HG02642 (cell line): ENCODE results near the gene SYT5.
A peak's percentile ranks its signal among the peaks of the same experiment; 100 is the strongest.
"Not testable (repeated sequence)": the region's sequence is repeated elsewhere in the genome, so short reads cannot be mapped to it uniquely, and the experiment has no call there.

Experiments used
- ATAC-seq: cut with Tn5 transposase; IDR thresholded peaks from one replicate; pipeline ENCODE4 v1.9.1; 2021; ENCODE audit warnings: mild to moderate bottlenecking; ENCODE audit not compliant: unreplicated experiment, poor library complexity

Gene SYT5

GRCh38 chr19:55172741-55173140 is 7.3 kb downstream of the SYT5 start:
- ATAC-seq: no peak

GRCh38 chr19:55172318-55172717 is 7.8 kb downstream of the SYT5 start:
- not testable (repeated sequence) for ATAC-seq

- no peak for ATAC-seq
These were observed 8.6 kb downstream of the SYT5 start for GRCh38 chr19:55171440-55171839.

- no peak for ATAC-seq
These were observed 11.0 kb downstream of the SYT5 start for GRCh38 chr19:55169136-55169535.

- peak; percentile 82 for ATAC-seq
These were observed 13.4 kb downstream of the SYT5 start, which contains the start of gene DNAAF3 for GRCh38 chr19:55166530-55167268. TSS of gene DNAAF3 (minus strand) at chr19:55166613. CDS start at chr19:55166413, 200 bp downstream.

- peak; percentile 17 for ATAC-seq
These were observed 14.0 kb downstream of the SYT5 start for GRCh38 chr19:55165952-55166529.

- no peak for ATAC-seq
These were observed 18.3 kb downstream of the SYT5 start for GRCh38 chr19:55161571-55162322.

GRCh38 chr19:55160986-55161365 is 19.1 kb downstream of the SYT5 start:
- ATAC-seq: no peak

- peak; percentile 69 for ATAC-seq
These were observed 19.7 kb downstream of the SYT5 start for GRCh38 chr19:55160128-55160985.

- ATAC-seq: no peak
These were observed 21.0 kb downstream of the SYT5 start for GRCh38 chr19:55158848-55159749.

GRCh38 chr19:55158423-55158822 is 21.7 kb downstream of the SYT5 start:
- ATAC-seq: no peak

- no peak for ATAC-seq
These were observed 22.8 kb downstream of the SYT5 start, which contains the start of gene TNNI3 for GRCh38 chr19:55157064-55157908. TSS of gene TNNI3 (minus strand) at chr19:55157732. CDS start at chr19:55157589, 143 bp downstream.

GRCh38 chr19:55156202-55157063 is 23.7 kb downstream of the SYT5 start:
- ATAC-seq: no peak

- ATAC-seq: not testable (repeated sequence)
These were observed 24.3 kb downstream of the SYT5 start for GRCh38 chr19:55155784-55156183.

- ATAC-seq: no peak
These were observed 26.3 kb downstream of the SYT5 start for GRCh38 chr19:55153652-55154264.

- ATAC-seq: no peak
These were observed 28.1 kb downstream of the SYT5 start for GRCh38 chr19:55152017-55152416.
